Measurements from ENCODE around the gene HOOK2.

GRCh38 chr19:12792051-12792852, 16.9 kb upstream of the HOOK2 start:
- TF ChIP-seq, protein P1, sequence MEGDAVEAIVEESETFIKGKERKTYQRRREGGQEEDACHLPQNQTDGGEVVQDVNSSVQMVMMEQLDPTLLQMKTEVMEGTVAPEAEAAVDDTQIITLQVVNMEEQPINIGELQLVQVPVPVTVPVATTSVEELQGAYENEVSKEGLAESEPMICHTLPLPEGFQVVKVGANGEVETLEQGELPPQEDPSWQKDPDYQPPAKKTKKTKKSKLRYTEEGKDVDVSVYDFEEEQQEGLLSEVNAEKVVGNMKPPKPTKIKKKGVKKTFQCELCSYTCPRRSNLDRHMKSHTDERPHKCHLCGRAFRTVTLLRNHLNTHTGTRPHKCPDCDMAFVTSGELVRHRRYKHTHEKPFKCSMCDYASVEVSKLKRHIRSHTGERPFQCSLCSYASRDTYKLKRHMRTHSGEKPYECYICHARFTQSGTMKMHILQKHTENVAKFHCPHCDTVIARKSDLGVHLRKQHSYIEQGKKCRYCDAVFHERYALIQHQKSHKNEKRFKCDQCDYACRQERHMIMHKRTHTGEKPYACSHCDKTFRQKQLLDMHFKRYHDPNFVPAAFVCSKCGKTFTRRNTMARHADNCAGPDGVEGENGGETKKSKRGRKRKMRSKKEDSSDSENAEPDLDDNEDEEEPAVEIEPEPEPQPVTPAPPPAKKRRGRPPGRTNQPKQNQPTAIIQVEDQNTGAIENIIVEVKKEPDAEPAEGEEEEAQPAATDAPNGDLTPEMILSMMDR (IDR thresholded peaks at IDR 0.05) = no peak
- TF ChIP-seq EP300 (IDR thresholded peaks at IDR 0.05) = no peak

Data from gastroesophageal sphincter (tissue), 3 donors.